WTC11 (cell line): Measurements from ENCODE around the gene FHOD1. TPM values are rescaled to one million over a fixed set of nuclear protein-coding genes. Genes with fewer than 3 reads are reported as not detected.

Experiments used
- ATAC-seq: fragments of 200-7000 bp; cut with Tn5 transposase; 2 replicates; pipeline ENCODE4 v1.10.0; 2021; ENCODE audit warnings: mild to moderate bottlenecking, moderate library complexity
- CTCF ChIA-PET: fragments of 300-600 bp; sonication (Branson Sonifier 250); formaldehyde crosslinking; loops from one replicate; lab custom pipeline; 2021; ENCODE audit warnings: antibody characterized with exemption; lab: Charles Lee
- POLR2A ChIA-PET: fragments of 350-600 bp; sonication (Branson Sonifier 250); formaldehyde crosslinking; loops from one replicate; lab custom pipeline; 2021; ENCODE audit warnings: antibody characterized with exemption; lab: Charles Lee
- DNase-seq: peaks from one replicate; pipeline ENCODE4 v3.0.0; 2021; ENCODE audit warnings: low spot score
- H3K27ac Mint-ChIP-seq: 2 replicates; pipeline ENCODE4 v1.8.0; 2021; ENCODE audit warnings: mixed read lengths
- H3K27me3 Mint-ChIP-seq: 2 replicates; pipeline ENCODE4 v1.8.0; 2021; ENCODE audit warnings: low read depth, mild to moderate bottlenecking, moderate library complexity, mixed read lengths
- H3K36me3 Mint-ChIP-seq: 2 replicates; pipeline ENCODE4 v1.8.0; 2021; ENCODE audit warnings: mixed read lengths
- H3K4me1 Mint-ChIP-seq: 2 replicates; pipeline ENCODE4 v1.8.0; 2022; ENCODE audit warnings: mixed read lengths
- H3K4me3 Mint-ChIP-seq: 2 replicates; pipeline ENCODE4 v1.8.0; 2021; ENCODE audit warnings: mild to moderate bottlenecking, moderate library complexity, mixed read lengths
- H3K9me3 Mint-ChIP-seq: 2 replicates; pipeline ENCODE4 v1.8.0; 2021; ENCODE audit warnings: mixed read lengths
- ATF2 ChIP-seq: sonication (generic); formaldehyde crosslinking; IDR thresholded peaks from 2 replicates; pipeline ENCODE4 v1.8.1; 2022; ENCODE audit warnings: low read depth, missing genetic modification reagents, borderline replicate concordance
- E2F1 ChIP-seq: sonication (generic); formaldehyde crosslinking; IDR thresholded peaks from 2 replicates; pipeline ENCODE4 v1.8.0; 2022; ENCODE audit warnings: mild to moderate bottlenecking, missing genetic modification reagents
- GTF2I ChIP-seq: fragments of 250-450 bp; sonication (Bioruptor Pico); conservative IDR thresholded peaks from 2 replicates; pipeline ENCODE4 v1.4.0; 2021; ENCODE audit warnings: mild to moderate bottlenecking
- MXD4 ChIP-seq: fragments of 250-450 bp; sonication (Bioruptor Pico); IDR thresholded peaks from 2 replicates; pipeline ENCODE4 v1.8.0; 2021; ENCODE audit warnings: mild to moderate bottlenecking, moderate library complexity, borderline replicate concordance
- MYBL2 ChIP-seq: sonication (generic); formaldehyde crosslinking; IDR thresholded peaks from 2 replicates; pipeline ENCODE4 v1.8.1; 2023; ENCODE audit warnings: mild to moderate bottlenecking, moderate library complexity, missing genetic modification reagents
- NFATC4 ChIP-seq: fragments of 250-450 bp; sonication (Bioruptor Pico); IDR thresholded peaks from 2 replicates; pipeline ENCODE4 v1.9.0; 2021; ENCODE audit warnings: mild to moderate bottlenecking
- TCF7 ChIP-seq: sonication (generic); formaldehyde crosslinking; IDR thresholded peaks from 2 replicates; pipeline ENCODE4 v1.8.0; 2022; ENCODE audit warnings: mild to moderate bottlenecking, low read depth, missing genetic modification reagents, moderate library complexity
- TEAD1 ChIP-seq: sonication (generic); formaldehyde crosslinking; IDR thresholded peaks from 2 replicates; pipeline ENCODE4 v1.8.0; 2022; ENCODE audit warnings: mild to moderate bottlenecking, missing genetic modification reagents
- TEAD4 ChIP-seq: sonication (generic); formaldehyde crosslinking; IDR thresholded peaks from 2 replicates; pipeline ENCODE4 v1.8.0; 2022; ENCODE audit warnings: mild to moderate bottlenecking, missing genetic modification reagents
- ZBTB21 ChIP-seq: sonication (generic); formaldehyde crosslinking; IDR thresholded peaks from 2 replicates; pipeline ENCODE4 v1.8.1; 2023; ENCODE audit warnings: mild to moderate bottlenecking, missing genetic modification reagents, borderline replicate concordance
- ZNF219 ChIP-seq: sonication (generic); formaldehyde crosslinking; IDR thresholded peaks from 2 replicates; pipeline ENCODE4 v1.8.0; 2023; ENCODE audit warnings: missing genetic modification reagents, mild to moderate bottlenecking, borderline replicate concordance
- ZNF396 ChIP-seq: fragments of 250-450 bp; sonication (Bioruptor Pico); IDR thresholded peaks from 2 replicates; pipeline ENCODE4 v1.8.0; 2021; ENCODE audit warnings: mild to moderate bottlenecking, moderate library complexity, borderline replicate concordance
- ZNF423 ChIP-seq: fragments of 250-450 bp; sonication (Bioruptor Pico); IDR thresholded peaks from 2 replicates; pipeline ENCODE4 v2.1.2; 2022; ENCODE audit warnings: mild to moderate bottlenecking, moderate library complexity
- total RNA-seq: library from RNA; stranded (reverse); gene quantifications from 3 replicates; pipeline ENCODE4 v1.2.3, GENCODE V29; 2021
- TF ChIP-seq, protein P1 (sequence below): fragments of 250-450 bp; sonication (Bioruptor Pico); IDR thresholded peaks from 2 replicates; pipeline ENCODE4 v1.8.0; 2021; ENCODE audit warnings: mild to moderate bottlenecking
- TF ChIP-seq, protein P2 (sequence below): sonication (generic); formaldehyde crosslinking; IDR thresholded peaks from 2 replicates; pipeline ENCODE4 v1.8.1; 2023; ENCODE audit warnings: mild to moderate bottlenecking, missing genetic modification reagents
- TF ChIP-seq, protein P3 (sequence below): fragments of 250-450 bp; sonication (Bioruptor Pico); IDR thresholded peaks from 2 replicates; pipeline ENCODE4 v2.1.2; 2022; ENCODE audit warnings: mild to moderate bottlenecking, moderate library complexity

The FHOD1 gene
- total RNA-seq, 1 experiment from 2014 or later: 81.3 TPM

- Mint-ChIP-seq H3K27ac (peak overlapping the region; percentile 82), H3K4me1 (peaks cover 42% of the 10 kb centered on the region), H3K36me3 (no peaks in the 10 kb centered on the region), H3K4me3 (peak overlapping the region; percentile 89)
- POLR2A ChIA-PET: interaction anchor here (0.7 kb wide), 1 partner anchor 182 kb away, joined by 3 read pairs; no protein-coding TSS in a partner anchor
- CTCF ChIA-PET: interaction anchor here (1.6 to 4.8 kb wide), 6 partner anchors 9 to 276 kb away, joined by 5 to 55 read pairs (median 40); partner anchors contain the start of genes ELMO3 and TMEM208
- no peak for ATAC-seq
- no peak for DNase-seq
- no peak for TF ChIP-seq TEAD4 (CRISPR knock-in tag)
- TF ChIP-seq ZNF423 (CRISPR knock-in tag): no peak
- no peak for TF ChIP-seq GTF2I
- TF ChIP-seq E2F1 (CRISPR knock-in tag): no peak
- TF ChIP-seq, protein P1, sequence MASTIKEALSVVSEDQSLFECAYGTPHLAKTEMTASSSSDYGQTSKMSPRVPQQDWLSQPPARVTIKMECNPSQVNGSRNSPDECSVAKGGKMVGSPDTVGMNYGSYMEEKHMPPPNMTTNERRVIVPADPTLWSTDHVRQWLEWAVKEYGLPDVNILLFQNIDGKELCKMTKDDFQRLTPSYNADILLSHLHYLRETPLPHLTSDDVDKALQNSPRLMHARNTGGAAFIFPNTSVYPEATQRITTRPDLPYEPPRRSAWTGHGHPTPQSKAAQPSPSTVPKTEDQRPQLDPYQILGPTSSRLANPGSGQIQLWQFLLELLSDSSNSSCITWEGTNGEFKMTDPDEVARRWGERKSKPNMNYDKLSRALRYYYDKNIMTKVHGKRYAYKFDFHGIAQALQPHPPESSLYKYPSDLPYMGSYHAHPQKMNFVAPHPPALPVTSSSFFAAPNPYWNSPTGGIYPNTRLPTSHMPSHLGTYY (CRISPR knock-in tag): no peak
- TF ChIP-seq, all 79 proteins: peak for 0
- H3K9me3 Mint-ChIP-seq: no peaks in the 10 kb centered on the region
- peaks cover 25% of the 10 kb centered on the region for H3K27me3 Mint-ChIP-seq
Observed at GRCh38 chr16:67245186-67245585, 2.1 kb downstream of the FHOD1 start.

DNA sequence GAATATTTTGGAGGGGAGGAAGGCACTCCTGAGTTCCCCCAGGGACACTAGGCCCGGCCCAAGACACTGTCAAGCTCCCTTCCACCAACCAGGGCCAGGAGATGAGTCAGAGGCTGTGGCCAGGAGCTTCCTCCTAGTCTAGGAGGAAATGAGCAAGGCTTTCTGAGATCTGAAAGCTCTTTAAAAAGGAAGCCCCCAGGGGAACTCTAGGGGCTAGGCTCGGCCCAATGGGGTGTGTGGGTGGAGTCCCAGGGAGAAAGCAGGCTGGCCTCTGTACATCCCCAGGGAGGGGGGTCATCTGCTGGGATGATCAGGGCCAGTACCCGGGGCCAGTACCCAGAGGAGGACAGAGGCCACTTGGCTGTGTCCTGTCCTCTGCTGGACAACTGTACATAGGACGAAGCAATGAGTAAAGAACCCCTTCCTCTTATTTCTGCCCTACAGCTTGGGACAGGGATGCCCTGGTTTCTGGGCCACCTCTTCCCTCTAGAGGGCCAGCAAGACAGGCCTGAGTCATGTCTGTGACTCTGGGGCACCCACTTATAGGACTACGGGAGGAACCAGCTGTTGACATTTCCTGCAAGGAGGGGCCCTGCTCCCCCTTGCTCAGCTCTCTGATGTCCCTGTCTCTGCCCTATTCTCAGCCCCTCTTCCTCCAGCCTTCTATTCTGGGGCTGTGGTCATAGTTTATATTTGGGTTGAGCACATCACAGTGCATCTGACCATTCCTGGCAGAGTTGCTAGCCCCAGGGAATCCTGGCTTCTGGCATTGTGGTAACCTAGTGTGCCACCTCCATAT lies 2.7 kb downstream of the FHOD1 start:
- POLR2A ChIA-PET: no interaction called here
- Mint-ChIP-seq H3K4me3 (peak overlapping the region; percentile 89), H3K9me3 (no peaks in the 10 kb centered on the region), H3K36me3 (no peaks in the 10 kb centered on the region), H3K4me1 (peaks cover 36% of the 10 kb centered on the region), H3K27me3 (peaks cover 19% of the 10 kb centered on the region), H3K27ac (peak overlapping the region; percentile 82)
- CTCF ChIA-PET: interaction anchor here (1.0 to 4.8 kb wide), 4 partner anchors 8 to 46 kb away, joined by 3 to 55 read pairs (median 40); partner anchors contain the start of genes ELMO3 and TMEM208
- DNase-seq (no peak), ATAC-seq (no peak)
- no peak for TF ChIP-seq TCF7
- TF ChIP-seq ZBTB21 (CRISPR knock-in tag): no peak

DNA sequence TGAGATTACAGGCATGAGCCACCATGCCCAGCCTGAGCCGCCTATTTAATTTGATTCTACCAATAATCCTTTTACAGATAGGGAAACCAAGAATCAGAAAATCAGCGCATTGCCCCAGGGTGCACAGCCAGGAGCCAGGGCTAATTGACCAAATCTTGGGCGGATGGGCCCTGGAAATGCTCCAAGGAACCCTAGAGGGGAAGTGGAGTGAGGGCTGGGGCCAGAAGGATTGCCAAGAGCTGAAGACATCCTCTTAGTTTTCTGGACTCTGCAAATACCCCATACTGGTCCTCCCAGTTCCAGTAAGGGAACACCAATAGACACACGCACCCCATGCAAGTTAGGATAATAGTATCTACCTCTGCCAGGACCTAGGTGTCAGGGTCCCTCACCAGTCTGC lies 3.8 kb downstream of the FHOD1 start:
- CTCF ChIA-PET: no interaction called here
- Mint-ChIP-seq H3K4me1 (peaks cover 32% of the 10 kb centered on the region), H3K27ac (no peak overlapping the region; the same call in 1 of the 2 replicates), H3K27me3 (peaks cover 10% of the 10 kb centered on the region), H3K9me3 (no peaks in the 10 kb centered on the region), H3K36me3 (peaks cover 4% of the 10 kb centered on the region; the same call in 1 of the 2 replicates), H3K4me3 (no peak overlapping the region)
- POLR2A ChIA-PET: no interaction called here
- ATAC-seq: no peak
- TF ChIP-seq NFATC4 (no peak), ZNF219 (CRISPR knock-in tag) (no peak), E2F1 (CRISPR knock-in tag) (no peak), MYBL2 (CRISPR knock-in tag) (no peak), MXD4 (CRISPR knock-in tag) (no peak)
- TF ChIP-seq, protein P1 (CRISPR knock-in tag): no peak
- DNase-seq: no peak

- Mint-ChIP-seq H3K9me3 (no peaks in the 10 kb centered on the region), H3K4me1 (peaks cover 25% of the 10 kb centered on the region), H3K36me3 (peaks cover 13% of the 10 kb centered on the region), H3K27me3 (no peaks in the 10 kb centered on the region), H3K4me3 (no peak overlapping the region), H3K27ac (peak overlapping the region; percentile 94; the same call in 1 of the 2 replicates)
- ATAC-seq: no peak
- no peak for DNase-seq
- ChIA-PET CTCF (interaction anchor here (1.6 to 1.9 kb wide), 2 partner anchors 15 to 18 kb away, joined by 5 to 8 read pairs; partner anchors contain the start of gene TMEM208), POLR2A (no interaction called here)
- TF ChIP-seq TEAD1 (CRISPR knock-in tag): no peak
- TF ChIP-seq, protein P2, sequence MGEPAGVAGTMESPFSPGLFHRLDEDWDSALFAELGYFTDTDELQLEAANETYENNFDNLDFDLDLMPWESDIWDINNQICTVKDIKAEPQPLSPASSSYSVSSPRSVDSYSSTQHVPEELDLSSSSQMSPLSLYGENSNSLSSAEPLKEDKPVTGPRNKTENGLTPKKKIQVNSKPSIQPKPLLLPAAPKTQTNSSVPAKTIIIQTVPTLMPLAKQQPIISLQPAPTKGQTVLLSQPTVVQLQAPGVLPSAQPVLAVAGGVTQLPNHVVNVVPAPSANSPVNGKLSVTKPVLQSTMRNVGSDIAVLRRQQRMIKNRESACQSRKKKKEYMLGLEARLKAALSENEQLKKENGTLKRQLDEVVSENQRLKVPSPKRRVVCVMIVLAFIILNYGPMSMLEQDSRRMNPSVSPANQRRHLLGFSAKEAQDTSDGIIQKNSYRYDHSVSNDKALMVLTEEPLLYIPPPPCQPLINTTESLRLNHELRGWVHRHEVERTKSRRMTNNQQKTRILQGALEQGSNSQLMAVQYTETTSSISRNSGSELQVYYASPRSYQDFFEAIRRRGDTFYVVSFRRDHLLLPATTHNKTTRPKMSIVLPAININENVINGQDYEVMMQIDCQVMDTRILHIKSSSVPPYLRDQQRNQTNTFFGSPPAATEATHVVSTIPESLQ (CRISPR knock-in tag): no peak
- no peak for TF ChIP-seq ATF2
- TF ChIP-seq, protein P3, sequence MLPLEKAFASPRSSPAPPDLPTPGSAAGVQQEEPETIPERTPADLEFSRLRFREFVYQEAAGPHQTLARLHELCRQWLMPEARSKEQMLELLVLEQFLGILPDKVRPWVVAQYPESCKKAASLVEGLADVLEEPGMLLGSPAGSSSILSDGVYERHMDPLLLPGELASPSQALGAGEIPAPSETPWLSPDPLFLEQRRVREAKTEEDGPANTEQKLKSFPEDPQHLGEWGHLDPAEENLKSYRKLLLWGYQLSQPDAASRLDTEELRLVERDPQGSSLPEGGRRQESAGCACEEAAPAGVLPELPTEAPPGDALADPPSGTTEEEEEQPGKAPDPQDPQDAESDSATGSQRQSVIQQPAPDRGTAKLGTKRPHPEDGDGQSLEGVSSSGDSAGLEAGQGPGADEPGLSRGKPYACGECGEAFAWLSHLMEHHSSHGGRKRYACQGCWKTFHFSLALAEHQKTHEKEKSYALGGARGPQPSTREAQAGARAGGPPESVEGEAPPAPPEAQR (CRISPR knock-in tag): no peak
- no peak for TF ChIP-seq ZNF396 (CRISPR knock-in tag)
Observed at GRCh38 chr16:67242138-67242730, 5.0 kb downstream of the FHOD1 start.
